Aorta (tissue), 5 donors: ENCODE data around the gene TMCC3. TPM values are rescaled to one million over a fixed set of nuclear protein-coding genes. Genes with fewer than 3 reads are reported as not detected.

ENCODE experiments used
- ATAC-seq: fragments of 200-7000 bp; cut with Tn5 transposase; one replicate; pipeline ENCODE4 v1.9.1; 2022; ENCODE audit warnings: moderate library complexity; ENCODE audit not compliant: low FRiP score
- DNase-seq, 2 donors: peaks; one replicate each; pipeline ENCODE4 v3.0.0-alpha.2; 2020
- H3K27ac ChIP-seq, 2 donors: one replicate each; pipeline ENCODE4 v1.5.1; 2013; ENCODE audit warnings: low read length in 2 of 2, mild to moderate bottlenecking in 2 of 2, moderate library complexity in 2 of 2, control low read depth in 1 of 2, inconsistent platforms in 1 of 2, low read depth in 1 of 2
- H3K27me3 ChIP-seq, 2 donors: one replicate each; pipeline ENCODE4 v1.6.1; 2013; ENCODE audit warnings: control low read depth in 1 of 2, low read length in 1 of 2, mild to moderate bottlenecking in 1 of 2, moderate library complexity in 1 of 2; ENCODE audit not compliant: insufficient read depth in 2 of 2, control insufficient read depth in 1 of 2
- H3K36me3 ChIP-seq, 2 donors: one replicate each; pipeline ENCODE4 v1.6.1; 2013; ENCODE audit warnings: control low read depth in 1 of 2, low read length in 1 of 2, mild to moderate bottlenecking in 1 of 2; ENCODE audit not compliant: insufficient read depth in 2 of 2, control insufficient read depth in 1 of 2
- H3K4me1 ChIP-seq, 2 donors: one replicate each; pipeline ENCODE4 v1.6.1; 2013; ENCODE audit warnings: low read length in 2 of 2, control low read depth in 1 of 2, mild to moderate bottlenecking in 1 of 2, moderate library complexity in 1 of 2; ENCODE audit not compliant: insufficient read depth in 2 of 2, control insufficient read depth in 1 of 2
- H3K4me3 ChIP-seq, 2 donors: one replicate each; pipeline ENCODE4 v1.5.1; 2013; ENCODE audit warnings: low read length in 2 of 2, control low read depth in 1 of 2, mild to moderate bottlenecking in 1 of 2
- H3K9me3 ChIP-seq: one replicate; pipeline ENCODE4 v1.6.1; 2013; ENCODE audit warnings: mild to moderate bottlenecking, low read length; ENCODE audit not compliant: control insufficient read depth
- WGBS, 2 donors: extraction: QIAGEN DNeasy Blood & Tissue Kit; methylation state at CpG; one replicate each; pipeline ENCODE4 v1.1.7; 2013; 5-methylcytosine and 5-hydroxymethylcytosine counted together
- intact Hi-C, 2 donors: fragments of 100-400 bp; cut with DNase I; formaldehyde crosslinking; loops; one replicate each; pipeline versions ENCODE4 v1.14.2 to v1.15.0; 2022
- polyA plus RNA-seq, 2 donors: library from polyadenylated mRNA; stranded (reverse); fragments of 200-250 nt; gene quantifications; one replicate each; pipeline ENCODE4 v1.2.3, GENCODE V29; 2013
- total RNA-seq, 2 donors: library from RNA; stranded (reverse); fragmentation: NEBNext Ultra II Directional; extraction: Animal tissue kit (Norgen Biotek cat#: 25700); gene quantifications; one replicate each; pipeline ENCODE4 v1.2.1, GENCODE V29; 2021
- donor health status: healthy with polysubstance abuse.
- donor health status: Bipolar disorder and iron deficiency.
- donor health status: DM: no; HTN: no; CAD: no.
- donor health status: DM: no; HTN: no; CAD: no.
- donor health status: DM: yes; HTN: yes; CAD: no.

The TMCC3 gene
- total and polyA plus RNA-seq, 4 donors, result 0.74 to 16.8 (median 12.5) TPM

DNA sequence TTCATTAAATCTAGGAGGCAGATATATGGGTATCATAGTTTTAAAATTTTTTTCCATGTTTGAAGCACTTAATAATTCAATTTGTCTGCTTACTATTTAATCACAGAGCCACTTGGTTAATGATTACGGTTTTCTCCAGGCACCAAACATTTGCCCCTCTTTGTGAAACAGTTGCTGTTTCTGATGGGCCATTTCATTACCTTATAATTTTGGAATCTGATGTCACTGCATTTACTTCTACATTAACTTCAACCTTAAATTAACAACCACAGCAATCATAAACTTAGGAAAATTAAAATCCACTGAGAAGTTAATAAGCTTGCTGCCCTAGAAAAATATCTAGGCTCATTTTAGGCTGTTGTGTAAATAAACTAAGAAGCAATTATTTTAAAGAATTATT, 17.0 kb downstream of the TMCC3 start:
- H3K27me3 ChIP-seq, result no peaks in the 10 kb centered on the region
- H3K9me3 ChIP-seq, result no peaks in the 10 kb centered on the region
- intact Hi-C loops, result no loop called here
- no peaks in the 10 kb centered on the region for H3K36me3 ChIP-seq
- no peak overlapping the region for H3K4me3 ChIP-seq
- ATAC-seq (no peak), DNase-seq (no peak)
- WGBS, 2 donors, result 100% methylated on average over 1 of the region's 1 CpG
- H3K27ac ChIP-seq, result no peak overlapping the region
- no peaks in the 10 kb centered on the region for H3K4me1 ChIP-seq

DNA sequence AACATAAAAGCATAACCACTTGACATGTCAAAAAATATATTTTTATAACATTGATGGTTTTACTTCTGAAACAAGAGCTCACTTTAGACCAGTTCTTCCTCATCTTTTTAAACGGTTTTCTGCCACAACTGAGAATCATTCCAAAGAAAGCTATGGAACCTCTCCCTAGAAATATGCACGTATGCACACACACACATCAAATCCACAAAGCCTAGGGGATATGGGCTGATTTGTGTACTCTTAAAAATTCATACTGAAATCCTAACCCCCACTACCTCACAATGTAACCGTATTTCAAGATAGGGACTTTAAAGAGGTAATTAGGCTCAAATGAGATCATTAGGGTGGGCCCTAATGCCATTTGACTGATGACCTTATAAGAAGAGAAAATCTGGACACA, 19.3 kb downstream of the TMCC3 start:
- Histone ChIP-seq H3K36me3 (no peaks in the 10 kb centered on the region), H3K27ac (no peak overlapping the region), H3K4me3 (no peak overlapping the region), H3K4me1 (no peaks in the 10 kb centered on the region), H3K9me3 (no peaks in the 10 kb centered on the region), H3K27me3 (no peaks in the 10 kb centered on the region)
- no peak for DNase-seq
- intact Hi-C loops, result no loop called here
- no peak for ATAC-seq
- WGBS, 2 donors, result 67 to 83% methylated on average over 3 of the region's 3 CpGs

DNA sequence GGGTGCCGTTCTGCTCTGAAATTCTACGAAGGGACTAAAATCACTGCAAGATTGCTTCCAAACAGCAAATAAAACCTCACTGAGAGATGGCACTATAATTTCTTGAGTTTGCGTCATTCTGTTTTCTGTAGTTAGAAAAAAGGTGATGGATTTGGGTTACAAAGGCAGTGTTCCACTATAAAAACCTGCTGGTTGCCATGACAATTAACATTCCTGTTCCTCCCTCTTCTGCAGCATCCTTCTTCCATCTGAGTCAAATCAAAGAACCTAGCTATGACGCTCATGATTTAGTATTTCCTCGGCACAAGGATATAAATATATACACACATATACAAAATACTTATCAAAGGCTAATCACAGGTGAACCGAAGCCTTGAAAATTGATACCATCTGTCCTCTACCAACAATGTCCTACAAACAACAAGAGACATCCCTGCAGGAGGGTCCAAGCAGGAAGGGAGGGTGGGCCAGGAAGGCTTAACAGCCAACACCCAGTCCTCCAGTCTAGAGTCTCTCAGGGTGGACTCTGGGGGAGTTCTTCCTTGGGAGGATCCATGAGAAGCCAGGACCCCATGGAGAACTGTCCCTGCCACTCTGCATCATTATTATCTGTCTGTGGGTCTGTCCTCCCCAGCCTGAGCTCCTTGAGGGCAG, 21.4 kb downstream of the TMCC3 start:
- Histone ChIP-seq H3K4me3 (no peak overlapping the region), H3K36me3 (no peaks in the 10 kb centered on the region), H3K4me1 (no peaks in the 10 kb centered on the region), H3K9me3 (no peaks in the 10 kb centered on the region), H3K27me3 (no peaks in the 10 kb centered on the region), H3K27ac (no peak overlapping the region)
- no peak for ATAC-seq
- intact Hi-C loops, result no loop called here
- 95 to 96% methylated on average over 6 of the region's 6 CpGs for WGBS, 2 donors
- DNase-seq, result no peak

DNA sequence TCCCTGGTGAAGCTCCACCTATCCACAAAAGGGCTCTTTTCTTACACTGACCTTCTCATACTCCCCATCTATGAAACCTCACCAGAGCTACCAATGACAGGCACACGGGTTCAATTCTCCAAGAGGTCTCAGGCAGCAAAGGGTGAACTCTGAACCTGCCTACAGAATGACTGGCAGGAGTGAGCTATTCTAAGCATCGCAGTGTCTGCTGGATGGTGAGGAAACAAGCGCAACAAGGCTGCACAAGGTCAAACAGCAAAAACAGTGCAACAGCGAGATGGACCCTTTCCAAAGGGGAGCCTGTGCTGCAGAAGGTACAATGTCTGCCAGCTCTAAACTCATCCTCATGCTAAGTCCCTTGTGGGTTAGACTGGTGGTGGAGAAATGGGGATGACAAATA, 22.0 kb downstream of the TMCC3 start:
- intact Hi-C loops, result no loop called here
- H3K36me3 ChIP-seq, result no peaks in the 10 kb centered on the region
- no peak overlapping the region for H3K27ac ChIP-seq
- no peaks in the 10 kb centered on the region for H3K9me3 ChIP-seq
- no peak for DNase-seq
- no peak for ATAC-seq
- H3K27me3 ChIP-seq, result no peaks in the 10 kb centered on the region
- H3K4me3 ChIP-seq, result no peak overlapping the region
- 95 to 96% methylated on average over 4 of the region's 4 CpGs for WGBS, 2 donors
- no peaks in the 10 kb centered on the region for H3K4me1 ChIP-seq

DNA sequence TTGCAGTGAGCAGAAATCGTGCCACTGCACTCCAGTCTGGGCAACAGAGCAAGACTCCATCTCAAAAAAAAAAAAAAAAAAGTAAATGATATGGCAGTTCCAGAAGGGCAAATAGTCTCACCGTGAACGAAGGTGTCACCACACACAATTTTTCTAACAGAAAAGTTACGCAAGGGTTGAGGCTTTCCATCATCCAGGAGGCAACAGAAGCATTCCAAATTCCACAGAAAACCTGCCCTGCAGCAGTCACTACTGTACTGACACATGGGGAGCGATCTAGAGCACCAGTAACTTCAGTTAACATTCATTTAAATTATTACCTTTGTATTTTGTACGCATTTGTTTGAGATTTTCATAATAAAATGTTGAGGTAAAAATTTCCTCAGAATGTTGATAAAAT, 24.8 kb downstream of the TMCC3 start:
- peaks cover 0 to 5% of the 10 kb centered on the region in 2 donors for H3K4me1 ChIP-seq
- H3K9me3 ChIP-seq, result no peaks in the 10 kb centered on the region
- intact Hi-C loops, result no loop called here
- no peak overlapping the region for H3K27ac ChIP-seq
- WGBS, 2 donors, result 96 to 99% methylated on average over 6 of the region's 6 CpGs
- ATAC-seq (no peak), DNase-seq (no peak)
- no peaks in the 10 kb centered on the region for H3K36me3 ChIP-seq
- no peaks in the 10 kb centered on the region for H3K27me3 ChIP-seq
- no peak overlapping the region for H3K4me3 ChIP-seq

DNA sequence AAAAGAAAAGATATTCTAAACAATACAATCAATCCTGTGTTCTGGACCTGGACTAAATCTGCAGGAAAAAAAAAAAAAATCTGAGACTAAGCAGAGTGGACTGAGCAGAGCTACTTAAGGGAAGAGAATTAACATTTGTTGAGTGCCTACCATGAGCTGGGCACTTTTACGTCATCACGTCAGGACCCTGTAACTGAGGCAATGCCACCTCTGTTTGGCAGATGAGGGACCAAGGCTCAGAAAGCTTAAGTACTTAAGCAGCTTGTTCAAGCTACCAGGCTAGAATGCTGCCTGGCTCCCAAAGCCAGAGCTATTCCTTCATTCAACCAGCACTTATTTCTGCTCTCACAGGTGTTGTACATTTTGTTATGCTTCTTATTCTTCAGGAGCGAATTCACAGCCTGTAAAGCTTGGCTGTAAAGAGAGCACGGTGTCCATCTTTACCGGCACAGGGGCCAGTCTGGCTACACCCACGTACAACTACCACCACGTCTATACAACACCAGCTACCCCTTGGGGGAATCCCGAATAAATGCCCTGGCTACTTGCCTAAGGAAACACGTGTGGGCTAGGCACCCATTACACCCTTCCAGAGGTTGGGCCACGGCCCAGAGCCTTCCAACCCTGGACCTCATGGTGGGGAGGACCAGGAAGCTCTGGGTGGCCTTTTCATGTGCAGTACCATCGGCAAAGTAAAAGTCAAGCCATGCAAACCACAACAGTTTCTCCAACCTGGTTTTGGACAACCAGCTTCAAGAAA, 27.0 kb downstream of the TMCC3 start:
- intact Hi-C loops, result no loop called here
- no peak overlapping the region for H3K4me3 ChIP-seq
- no peak overlapping the region for H3K27ac ChIP-seq
- WGBS, 2 donors, result 56 to 58% methylated on average over 11 of the region's 11 CpGs
- H3K9me3 ChIP-seq, result no peaks in the 10 kb centered on the region
- DNase-seq, result peak in 1 of 2 donors; percentile 51
- H3K27me3 ChIP-seq, result no peaks in the 10 kb centered on the region
- no peak for ATAC-seq
- no peaks in the 10 kb centered on the region for H3K36me3 ChIP-seq
- H3K4me1 ChIP-seq, result peaks cover 0 to 5% of the 10 kb centered on the region in 2 donors

DNA sequence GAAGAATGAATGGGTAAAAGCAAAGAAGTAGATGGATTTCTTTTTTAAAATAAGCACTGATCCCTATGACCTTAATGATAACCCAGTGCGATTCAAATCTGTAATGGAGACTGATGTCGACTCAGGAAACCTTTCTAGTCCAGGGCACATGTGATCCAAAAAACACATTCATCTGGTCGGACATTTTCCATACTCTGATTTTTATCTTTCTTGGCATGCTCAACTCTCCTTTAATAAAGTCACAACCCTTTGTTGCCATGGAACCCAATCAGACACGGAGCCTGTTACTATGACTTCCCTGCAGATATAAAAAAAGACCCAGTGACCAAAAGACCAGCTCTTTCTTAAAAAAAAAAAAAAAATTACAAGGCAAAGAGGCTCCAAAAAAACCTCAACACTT, 27.9 kb downstream of the TMCC3 start:
- no peak for DNase-seq
- intact Hi-C loops, result no loop called here
- Histone ChIP-seq H3K9me3 (no peaks in the 10 kb centered on the region), H3K27me3 (no peaks in the 10 kb centered on the region), H3K4me3 (no peak overlapping the region), H3K4me1 (peaks cover 0 to 5% of the 10 kb centered on the region in 2 donors), H3K27ac (no peak overlapping the region), H3K36me3 (no peaks in the 10 kb centered on the region)
- no peak for ATAC-seq
- WGBS, 2 donors, result 1 to 3% methylated on average over 4 of the region's 4 CpGs

DNA sequence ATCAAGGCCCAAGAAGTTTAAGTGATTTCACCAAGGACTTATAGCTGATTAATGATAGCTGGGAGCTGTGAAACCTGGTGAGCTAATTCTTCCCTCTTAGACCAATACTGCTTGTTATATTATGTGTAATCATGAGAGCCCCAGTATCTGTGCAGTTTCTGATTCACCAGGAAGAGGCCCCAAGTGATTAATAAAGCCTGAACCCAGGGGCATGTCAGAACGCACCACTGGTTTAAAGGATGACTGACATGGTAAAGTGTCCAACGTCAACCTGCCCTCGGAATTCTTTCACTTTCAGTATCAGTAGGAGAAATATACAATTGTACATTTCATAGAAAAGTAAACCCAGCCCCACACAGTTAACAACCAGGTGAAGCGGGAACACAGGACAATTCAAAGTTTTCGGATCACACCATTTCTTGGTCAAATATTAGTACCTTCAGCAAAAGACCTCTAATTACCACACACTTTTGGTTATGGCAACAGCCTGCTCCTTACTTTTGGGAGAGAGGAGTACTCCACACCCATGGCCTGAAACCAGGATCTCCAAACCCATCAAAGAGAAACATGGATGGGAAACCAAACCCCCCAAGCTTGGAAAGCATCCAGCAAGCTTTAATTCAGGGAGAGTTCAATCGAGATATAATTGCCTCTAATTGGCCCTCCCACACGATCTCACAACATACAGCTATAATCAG, 28.5 kb downstream of the TMCC3 start:
- intact Hi-C loops, result no loop called here

More for the DNA sequence above, 28.5 kb downstream of the TMCC3 start:
- Histone ChIP-seq H3K4me3 (peak overlapping the region in 1 of 2 donors; percentile 4), H3K9me3 (no peaks in the 10 kb centered on the region), H3K36me3 (no peaks in the 10 kb centered on the region), H3K27me3 (no peaks in the 10 kb centered on the region), H3K4me1 (peaks cover 0 to 5% of the 10 kb centered on the region in 2 donors), H3K27ac (no peak overlapping the region)
- WGBS, 2 donors, result 52 to 53% methylated on average over 7 of the region's 7 CpGs
- no peak for DNase-seq
- peak; percentile 11 for ATAC-seq
